K562 (cell line): ENCODE data around the gene HNRNPA2B1. TPM values are rescaled to one million over a fixed set of nuclear protein-coding genes. Genes with fewer than 3 reads are reported as not detected.

ENCODE experiments used
- ATF3 ChIP-seq, 2 experiments: fragments of 450-650 bp in 1 of 2; sonication (generic) in 1 of 2; formaldehyde crosslinking in 1 of 2; IDR thresholded peaks in 1 of 2; conservative IDR thresholded peaks in 1 of 2; 2 replicates each; pipeline versions ENCODE4 v1.6.1 to v1.8.1; 2016 to 2023; ENCODE audit warnings: mild to moderate bottlenecking in 2 of 2, moderate library complexity in 2 of 2, inconsistent platforms in 1 of 2, missing genetic modification reagents in 1 of 2
- CHD2 ChIP-seq: IDR thresholded peaks from 2 replicates; pipeline ENCODE4 v1.6.1; 2011; ENCODE audit warnings: low read depth, low read length
- DDX20 ChIP-seq: fragments of 450-650 bp; IDR thresholded peaks from 2 replicates; pipeline ENCODE4 v1.6.1; 2016; ENCODE audit warnings: missing genetic modification characterization, low read depth, mild to moderate bottlenecking, missing compliant biosample characterization, moderate library complexity
- DMBX1 ChIP-seq: fragments of 250-450 bp; sonication (Bioruptor Pico); IDR thresholded peaks from 2 replicates; pipeline ENCODE4 v1.8.0; 2022; ENCODE audit warnings: inconsistent platforms, mild to moderate bottlenecking, moderate library complexity, borderline replicate concordance
- FOXJ2 ChIP-seq: fragments of 200-800 bp; sonication (Bioruptor generic); IDR thresholded peaks from 2 replicates; pipeline ENCODE4 v1.6.1; 2016; ENCODE audit warnings: missing genetic modification characterization, missing compliant biosample characterization
- HEY1 ChIP-seq: fragments of 250-450 bp; sonication (Bioruptor Pico); IDR thresholded peaks from 2 replicates; pipeline ENCODE4 v1.5.0; 2020; ENCODE audit warnings: mild to moderate bottlenecking, moderate library complexity, borderline replicate concordance
- JUN ChIP-seq, 2 experiments: sonication (generic) in 1 of 2; formaldehyde crosslinking in 1 of 2; IDR thresholded peaks; 2 replicates each; pipeline versions ENCODE4 v1.6.1 to v1.8.0; 2012 to 2022; ENCODE audit warnings: borderline replicate concordance in 2 of 2, mild to moderate bottlenecking in 2 of 2, improper control_type of control experiment in 1 of 2, low read depth in 1 of 2, low read length in 1 of 2, missing genetic modification reagents in 1 of 2
- LARP7 ChIP-seq: fragments of 450-650 bp; IDR thresholded peaks from 2 replicates; pipeline ENCODE4 v1.6.1; 2016
- NFRKB ChIP-seq: fragments of 450-650 bp; IDR thresholded peaks from 2 replicates; pipeline ENCODE4 v1.6.1; 2016; ENCODE audit warnings: low read depth
- OTX1 ChIP-seq: fragments of 450-650 bp; formaldehyde crosslinking; IDR thresholded peaks from 2 replicates; pipeline ENCODE4 v1.4.0; 2022; ENCODE audit warnings: mild to moderate bottlenecking
- PHF20 ChIP-seq: fragments of 450-650 bp; IDR thresholded peaks from 2 replicates; pipeline ENCODE4 v1.6.1; 2018; ENCODE audit not compliant: partially characterized antibody
- POLR2A ChIP-seq: fragments of 450-650 bp; conservative IDR thresholded peaks from 2 replicates; pipeline ENCODE4 v1.6.1; 2016
- POU5F1 ChIP-seq: fragments of 150-350 bp; IDR thresholded peaks from 2 replicates; pipeline ENCODE4 v1.6.1; 2014; ENCODE audit warnings: borderline replicate concordance, low read length, low read depth, mild to moderate bottlenecking; ENCODE audit not compliant: partially characterized antibody
- RBM15 ChIP-seq: fragments of 200-400 bp; formaldehyde crosslinking; IDR thresholded peaks from 2 replicates; pipeline ENCODE4 v1.6.1; 2018; ENCODE audit warnings: mild to moderate bottlenecking, low read length, moderate library complexity; ENCODE audit not compliant: insufficient read depth
- RBM25 ChIP-seq: fragments of 200-400 bp; formaldehyde crosslinking; IDR thresholded peaks from 2 replicates; pipeline ENCODE4 v1.6.1; 2018; ENCODE audit warnings: low read length, low read depth, moderate library complexity; ENCODE audit not compliant: severe bottlenecking
- RBM34 ChIP-seq: fragments of 200-400 bp; formaldehyde crosslinking; IDR thresholded peaks from 2 replicates; pipeline ENCODE4 v1.6.1; 2018; ENCODE audit warnings: low read length, borderline replicate concordance; ENCODE audit not compliant: insufficient read depth
- RHOXF2B ChIP-seq: fragments of 250-450 bp; sonication (Bioruptor Pico); conservative IDR thresholded peaks from 2 replicates; pipeline ENCODE4 v1.5.1; 2021
- TCF15 ChIP-seq: fragments of 250-450 bp; sonication (Bioruptor Pico); IDR thresholded peaks from 2 replicates; pipeline ENCODE4 v1.8.0; 2022; ENCODE audit warnings: moderate library complexity, mild to moderate bottlenecking, inconsistent platforms
- TOE1 ChIP-seq, 2 experiments: fragments of 450-650 bp in 1 of 2; sonication (generic) in 1 of 2; formaldehyde crosslinking in 1 of 2; IDR thresholded peaks; 2 replicates each; pipeline versions ENCODE4 v1.7.1 to v1.8.0; 2016 to 2022; ENCODE audit warnings: borderline replicate concordance in 2 of 2, mild to moderate bottlenecking in 2 of 2, antibody characterized with exemption in 1 of 2, inconsistent platforms in 1 of 2, low read depth in 1 of 2, missing genetic modification reagents in 1 of 2, moderate library complexity in 1 of 2
- ZBTB11 ChIP-seq, 3 experiments: fragments of 200-800 bp in 1 of 3; fragments of 250-450 bp in 1 of 3; fragments of 450-650 bp in 1 of 3; sonication (Bioruptor Pico) in 1 of 3; sonication (Bioruptor generic) in 1 of 3; formaldehyde crosslinking in 1 of 3; IDR thresholded peaks; 2 replicates each; pipeline versions ENCODE4 v1.6.1 to v1.8.0; 2016 to 2022; ENCODE audit warnings: mild to moderate bottlenecking in 2 of 3, missing genetic modification characterization in 2 of 3, missing compliant biosample characterization in 1 of 3, moderate library complexity in 1 of 3
- ZNF655 ChIP-seq: fragments of 250-450 bp; sonication (Bioruptor Pico); IDR thresholded peaks from 2 replicates; pipeline ENCODE4 v1.5.0; 2021
- ZNF696 ChIP-seq: fragments of 250-450 bp; sonication (Bioruptor Pico); conservative IDR thresholded peaks from 2 replicates; pipeline ENCODE4 v1.4.0; 2020; ENCODE audit warnings: mild to moderate bottlenecking, moderate library complexity
- polyA plus RNA-seq, 8 experiments: library from polyadenylated mRNA; depleted of rRNA in 4 of 8; stranded (reverse) in 5 of 8; unstranded in 3 of 8; fragments of >200 nt; fragmentation: Nextera tagmentation in 2 of 8; fragmentation: Illumina TruSeq in 1 of 8; extraction: Ambion mirVana in 2 of 8; extraction: Trizol in 1 of 8; gene quantifications; 2 replicates each; pipeline versions ENCODE4 v1.2.1 to v1.2.3, GENCODE V29; 2011 to 2014; ENCODE audit warnings: inconsistent platforms in 1 of 8, missing spikeins in 1 of 8
- total RNA-seq, 7 experiments: library from RNA; depleted of rRNA in 6 of 7; stranded (reverse); fragments of >200 nt in 6 of 7; fragmentation: Illumina TruSeq in 2 of 7; extraction: Trizol in 2 of 7; gene quantifications; 2 replicates each; pipeline versions ENCODE4 v1.2.1 to v1.2.3, GENCODE V29; 2011 to 2021; ENCODE audit warnings: low replicate concordance in 1 of 7

The HNRNPA2B1 gene
- total and polyA plus RNA-seq, 9 of the 15 experiments (the other 6 are each of a cell fraction or from before 2014, with no cell fraction given), result 630 to 1,989 (median 865) TPM

GRCh38 chr7:26180792-26181198 lies 19.8 kb downstream of the HNRNPA2B1 start (continued):
- TF ChIP-seq HEY1 (CRISPR knock-in tag), result no peak
- no peak; the same call in 1 of the 2 replicates for TF ChIP-seq POLR2A
- TF ChIP-seq RBM15, result no peak
- TF ChIP-seq RHOXF2B, result no peak
- no peak for TF ChIP-seq TCF15 (CRISPR knock-in tag)
- no peak for TF ChIP-seq PHF20
- TF ChIP-seq NFRKB, result no peak
- no peak for TF ChIP-seq OTX1 (CRISPR knock-in tag)
- no peak for TF ChIP-seq ATF3 (IDR thresholded peaks at IDR 0.05)
- no peak for TF ChIP-seq ATF3 (CRISPR knock-in tag; conservative IDR thresholded peaks at IDR 0.05)
- peak in 1 of 3 experiments; percentile 61; a peak in 2 of 6 replicates for TF ChIP-seq ZBTB11 (CRISPR knock-in tag; IDR thresholded peaks at IDR 0.05)
- TF ChIP-seq JUN (IDR thresholded peaks at IDR 0.05; ENCODE audit: borderline replicate concordance, low read depth, low read length), result 0 out of 2 replicates have a peak, but pooled peaks have one; percentile 43
- no peak for TF ChIP-seq JUN (CRISPR knock-in tag; IDR thresholded peaks at IDR 0.05; ENCODE audit: borderline replicate concordance)
- TF ChIP-seq CHD2, result peak; percentile 22; the same call in 1 of the 2 replicates
- TF ChIP-seq RBM34, result no peak
- TF ChIP-seq DDX20 (tag), result no peak
- no peak for TF ChIP-seq RBM25
- TF ChIP-seq TOE1 (IDR thresholded peaks at IDR 0.05; ENCODE audit: borderline replicate concordance), result no peak
- no peak for TF ChIP-seq TOE1 (CRISPR knock-in tag; IDR thresholded peaks at IDR 0.05; ENCODE audit: borderline replicate concordance, low read depth)
- TF ChIP-seq DMBX1 (CRISPR knock-in tag), result no peak
- TF ChIP-seq ZNF696 (CRISPR knock-in tag), result no peak
- no peak for TF ChIP-seq LARP7
- no peak for TF ChIP-seq POU5F1
- 0 out of 2 replicates have a peak, but pooled peaks have one; percentile 77 for TF ChIP-seq FOXJ2 (tag)
- TF ChIP-seq ZNF655 (CRISPR knock-in tag), result no peak
